UCSD-AML1 (cell line): Measurements from ENCODE around the gene TRIM21.
A peak's percentile ranks its signal among the peaks of the same experiment; 100 is the strongest.
"Not testable (repeated sequence)": the region's sequence is repeated elsewhere in the genome, so short reads cannot be mapped to it uniquely, and the experiment has no call there.

Experiments
- DNase-seq: peaks from one replicate; lab custom pipeline; 2025; ENCODE audit not compliant: unreplicated experiment; lab: John Stamatoyannopoulos, UW

TRIM21 gene

GRCh38 chr11:4393209-4393857, at the start of gene TRIM21:
TSS of gene TRIM21 (minus strand) at chr11:4393702. CDS start at chr11:4390409, 3,293 bp downstream.
- DNase-seq: peak; percentile 90

DNA sequence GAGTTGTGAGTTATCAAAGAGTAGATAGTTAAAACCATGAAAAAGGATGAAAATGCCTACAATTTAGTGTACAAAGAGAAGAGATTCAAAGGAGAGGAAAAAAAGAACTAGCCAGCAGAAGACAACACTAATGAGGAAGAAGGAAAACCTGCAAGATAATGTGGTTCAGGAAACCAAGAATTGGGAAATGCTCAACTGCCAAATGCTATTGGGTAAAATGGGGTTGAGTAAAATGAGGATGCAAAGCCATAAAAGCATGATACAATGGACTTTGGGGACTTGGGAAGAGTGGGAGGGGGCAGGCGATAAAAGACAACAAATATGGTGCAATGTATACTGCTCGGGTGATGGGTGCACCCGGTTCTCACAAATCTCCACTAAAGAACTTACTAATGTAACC, 48.0 kb upstream of the TRIM21 start:
- DNase-seq: no peak

DNA sequence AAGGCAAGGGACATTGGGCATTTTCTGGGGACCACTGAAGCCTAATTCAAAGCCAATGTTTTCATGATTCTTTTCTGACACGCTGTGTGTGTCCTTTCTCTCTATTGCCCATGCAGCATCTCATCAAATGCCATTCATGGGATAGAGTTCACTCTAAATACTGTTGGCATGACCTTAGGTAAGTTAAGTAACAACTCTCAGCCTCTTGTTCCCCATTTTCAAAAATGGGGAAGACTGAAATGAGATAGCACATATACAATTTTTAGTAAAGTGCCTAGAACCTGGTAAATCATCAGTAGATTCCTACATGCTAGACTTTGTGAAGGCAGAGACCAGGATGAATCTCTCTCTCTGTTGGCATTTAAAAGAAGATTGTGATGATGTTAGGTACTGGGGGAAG, 42.9 kb upstream of the TRIM21 start:
- no peak for DNase-seq

GRCh38 chr11:4433856-4434255, 40.4 kb upstream of the TRIM21 start:
- no peak for DNase-seq

DNA sequence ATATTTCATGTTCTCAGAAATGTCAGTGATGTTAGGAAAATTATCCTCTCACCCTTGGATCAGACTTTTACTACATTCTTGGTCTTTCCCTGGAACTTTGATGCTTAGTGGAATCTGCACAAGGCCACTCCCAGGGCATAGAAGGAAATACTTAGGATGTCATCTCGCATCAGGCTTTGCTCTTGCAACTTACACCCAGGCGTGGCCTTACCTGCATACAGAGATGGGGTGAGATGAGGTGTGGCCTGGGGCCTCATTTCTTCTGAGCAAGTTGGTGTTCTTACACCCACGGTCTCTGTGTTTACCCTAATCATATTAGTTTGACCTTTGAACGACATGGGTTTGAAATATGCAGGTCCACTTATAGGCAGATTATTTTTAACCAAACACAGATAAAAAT, 36.5 kb upstream of the TRIM21 start:
- no peak for DNase-seq

- DNase-seq: no peak
Measured at GRCh38 chr11:4418403-4418802, 24.9 kb upstream of the TRIM21 start.

DNA sequence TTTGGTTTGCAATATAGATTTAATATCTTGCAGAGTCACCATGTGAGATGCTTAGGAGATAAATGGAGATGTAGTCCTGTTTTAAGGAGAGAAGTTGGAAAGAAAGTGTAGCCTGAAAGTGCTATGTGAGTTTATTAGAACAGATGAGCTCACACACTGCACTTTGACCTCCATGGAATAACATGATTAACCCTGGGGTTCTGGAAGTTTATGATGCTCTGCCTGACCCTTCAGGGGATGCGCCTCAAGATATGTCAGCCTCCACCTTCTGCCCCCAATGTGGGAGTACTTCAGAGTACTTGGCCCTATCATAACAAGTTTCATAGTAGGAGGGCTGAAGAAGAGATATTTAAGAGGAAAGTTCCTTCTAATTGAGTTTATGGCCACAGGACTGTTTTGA, 23.3 kb upstream of the TRIM21 start:
- no peak for DNase-seq

- no peak for DNase-seq
Measured at GRCh38 chr11:4416306-4416705, 22.8 kb upstream of the TRIM21 start.

DNA sequence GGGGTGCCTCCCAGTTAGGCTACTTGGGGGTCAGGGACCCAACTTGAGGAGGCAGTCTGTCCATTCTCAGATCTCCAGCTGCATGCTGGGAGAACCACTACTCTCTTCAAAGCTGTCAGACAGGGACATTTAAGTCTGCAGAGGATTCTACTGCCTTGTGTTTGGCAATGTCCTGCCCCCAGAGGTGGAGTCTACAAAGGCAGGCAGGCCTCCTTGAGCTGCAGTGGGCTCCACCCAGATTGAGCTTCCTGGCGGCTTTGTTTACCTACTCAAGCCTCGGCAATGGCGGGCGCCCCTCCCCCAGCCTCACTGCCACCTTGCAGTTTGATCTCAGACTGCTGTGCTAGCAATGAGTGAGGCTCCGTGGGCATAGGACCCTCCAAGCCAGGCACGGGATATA, 12.7 kb upstream of the TRIM21 start:
- not testable (repeated sequence) for DNase-seq

- DNase-seq: no peak
Measured at GRCh38 chr11:4393858-4394223, 339 bp upstream of the TRIM21 start.

- DNase-seq: no peak
Measured at GRCh38 chr11:4388221-4388620, 5.3 kb downstream of the TRIM21 start.

GRCh38 chr11:4385978-4386740, 7.3 kb downstream of the TRIM21 start:
- DNase-seq: no peak

GRCh38 chr11:4381901-4382300, 11.6 kb downstream of the TRIM21 start:
- DNase-seq: no peak

DNA sequence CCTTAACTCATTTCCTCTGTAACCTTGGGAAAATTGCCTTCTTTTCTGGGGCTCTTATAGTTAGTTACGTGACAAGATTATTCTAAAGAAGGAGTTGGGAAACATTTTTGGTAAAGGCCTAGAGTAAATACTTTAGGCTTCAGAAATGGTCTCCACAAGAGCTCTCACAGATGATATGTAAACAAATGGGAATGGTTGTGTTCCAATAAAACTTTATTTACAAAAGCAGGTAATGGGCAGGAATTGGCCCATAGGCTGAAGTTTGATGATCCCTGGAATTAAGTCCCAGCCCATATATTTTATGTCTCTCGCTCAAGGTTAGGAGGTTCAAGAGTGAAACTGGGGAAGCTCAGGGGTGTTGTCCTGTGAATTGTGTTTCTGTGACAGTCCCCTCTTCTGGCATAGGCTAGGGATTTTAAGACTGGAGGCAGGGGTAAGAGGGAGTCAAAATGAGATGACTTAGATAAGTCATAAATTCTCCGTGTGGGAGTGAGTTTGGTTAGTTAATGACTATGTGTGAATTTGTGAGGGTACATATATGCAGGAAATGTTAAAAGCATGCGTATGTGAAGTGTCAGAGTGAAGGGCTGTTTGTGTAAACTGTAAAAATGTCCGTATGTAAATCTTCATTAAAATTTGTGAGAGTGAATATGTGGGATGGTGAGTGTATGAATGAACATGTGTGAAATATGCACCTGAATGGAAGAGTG, 17.9 kb downstream of the TRIM21 start:
- no peak for DNase-seq

DNA sequence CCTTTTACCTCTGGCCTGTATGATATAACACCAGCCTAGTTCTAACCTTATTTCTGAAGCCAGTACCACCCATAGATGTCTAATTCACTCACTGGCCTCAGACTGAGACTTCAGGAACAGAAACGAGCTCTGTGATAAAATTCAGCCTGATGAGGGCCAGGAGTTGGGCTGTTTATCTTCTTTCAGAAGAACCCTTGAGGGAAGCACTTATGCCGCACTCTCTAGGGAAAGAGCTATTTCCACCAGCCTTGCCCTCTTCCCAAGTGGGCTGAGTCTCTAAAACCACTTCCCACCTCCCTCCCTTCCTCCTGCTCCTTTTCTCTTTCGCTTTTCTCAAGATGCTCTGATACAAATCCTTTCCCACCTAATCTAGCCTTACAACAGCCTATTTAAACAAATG, 23.3 kb downstream of the TRIM21 start:
- DNase-seq: no peak

DNA sequence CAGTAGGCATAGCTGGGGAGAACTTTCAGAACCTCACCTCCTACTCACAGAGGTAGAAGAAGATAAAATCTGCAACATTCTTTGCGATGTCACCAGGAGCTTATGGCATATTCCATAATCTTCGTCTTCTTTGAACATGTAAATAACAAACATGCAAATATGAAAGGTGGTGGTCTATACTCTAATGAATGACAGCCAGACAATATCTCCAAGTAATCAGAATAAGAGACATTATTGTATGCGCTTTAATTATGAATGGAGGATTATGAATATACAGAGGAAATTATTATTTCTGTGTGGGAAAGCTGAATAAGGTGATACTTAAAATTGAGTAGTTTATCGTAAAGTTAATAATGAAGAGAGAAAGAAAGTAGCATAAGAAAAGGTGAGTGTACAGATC, 25.2 kb downstream of the TRIM21 start, which contains the start of gene OR52B4:
Gene OR52B4 (minus strand): TSS at position 101 of the 400 bp plus-strand sequence. CDS start 91 bp downstream, at position 10.
- no peak for DNase-seq

DNA sequence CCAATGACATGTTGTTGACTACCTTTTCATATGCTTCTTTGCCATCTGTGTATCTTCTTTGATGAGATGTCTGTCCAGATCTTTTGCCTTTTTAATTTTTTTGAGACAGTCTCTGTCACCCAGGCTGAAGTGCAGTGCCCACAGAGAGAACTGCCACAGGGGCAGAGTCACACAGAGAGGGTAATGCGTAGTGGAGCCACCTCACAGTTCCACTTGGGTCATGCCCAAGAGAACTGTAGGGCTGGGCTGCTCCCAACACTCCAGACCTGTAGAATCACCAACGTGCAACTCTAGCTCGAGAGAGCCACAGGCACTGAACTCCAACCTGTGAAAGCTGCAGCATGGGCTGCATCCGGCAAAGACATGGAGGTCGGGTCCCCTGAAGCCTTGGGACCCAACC, 45.4 kb downstream of the TRIM21 start:
- DNase-seq: not testable (repeated sequence)

DNA sequence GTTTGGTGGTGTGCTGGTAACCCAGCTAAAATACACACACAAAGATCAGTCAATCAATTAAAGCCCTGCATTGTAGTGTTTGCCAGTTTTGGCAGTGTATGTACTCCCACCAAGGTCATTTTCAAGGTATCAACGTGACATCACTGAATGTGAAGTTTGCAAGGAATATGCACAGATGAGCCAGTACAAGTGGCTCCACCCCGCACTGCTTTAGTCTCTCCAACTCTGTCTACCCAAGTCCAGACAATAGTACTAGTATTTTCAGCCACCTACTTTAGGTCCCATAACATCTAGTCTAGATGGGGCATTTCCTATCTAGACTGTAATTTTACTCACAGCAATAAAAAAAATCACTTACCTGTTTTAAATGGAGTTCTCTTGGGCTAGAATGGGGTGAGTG, 48.1 kb downstream of the TRIM21 start:
- DNase-seq: not testable (repeated sequence)
